GM12873 (cell line): Measurements from ENCODE around the gene TNFSF18.

Experiments used
- CTCF ChIP-seq: IDR thresholded peaks from 2 replicates; pipeline ENCODE4 v1.5.1; 2012; ENCODE audit warnings: low read depth, mild to moderate bottlenecking, moderate library complexity, low read length, control low read depth; ENCODE audit not compliant: insufficient read depth; ENCODE audit errors: missing control alignments

TNFSF18 gene

DNA sequence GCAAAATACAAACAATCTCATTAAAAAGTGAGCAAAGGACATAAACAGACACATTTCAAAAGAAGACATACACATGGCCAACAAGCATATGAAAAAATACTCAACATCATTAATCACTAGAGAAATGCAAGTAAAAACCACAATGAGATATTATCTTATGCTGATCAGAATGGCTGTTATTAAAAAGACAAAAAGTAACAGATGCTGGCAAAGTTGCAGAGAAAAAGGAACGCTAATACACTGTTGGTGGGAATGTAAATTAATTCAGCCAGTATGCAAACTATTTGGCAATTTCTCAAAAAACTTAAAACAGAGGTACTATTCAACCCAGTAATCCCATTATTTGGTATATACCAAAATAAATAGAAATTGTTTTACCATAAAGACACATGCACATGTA is 32.2 kb upstream of the TNFSF18 start:
- TF ChIP-seq CTCF: no peak

GRCh38 chr1:173064011-173064410 is 13.3 kb upstream of the TNFSF18 start:
- TF ChIP-seq CTCF: no peak

DNA sequence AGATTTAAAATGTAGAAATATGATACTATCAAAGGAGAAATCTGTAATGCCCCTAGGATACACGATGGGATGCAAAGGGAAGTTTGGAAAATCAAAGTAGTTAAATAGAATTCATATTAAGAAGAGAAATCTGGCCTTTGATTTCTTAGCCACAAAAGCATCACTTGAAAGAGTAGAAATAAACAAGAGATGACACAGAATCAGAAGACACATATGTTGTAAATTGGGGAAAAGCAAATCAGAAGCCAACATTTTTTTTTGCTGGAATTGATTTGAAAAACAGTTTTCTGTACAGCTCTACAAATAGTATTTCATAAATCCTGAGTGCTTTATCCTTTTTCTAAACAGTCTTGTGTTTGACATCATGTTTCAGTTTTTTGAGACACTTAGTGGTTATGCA is 12.4 kb upstream of the TNFSF18 start:
- no peak for TF ChIP-seq CTCF

DNA sequence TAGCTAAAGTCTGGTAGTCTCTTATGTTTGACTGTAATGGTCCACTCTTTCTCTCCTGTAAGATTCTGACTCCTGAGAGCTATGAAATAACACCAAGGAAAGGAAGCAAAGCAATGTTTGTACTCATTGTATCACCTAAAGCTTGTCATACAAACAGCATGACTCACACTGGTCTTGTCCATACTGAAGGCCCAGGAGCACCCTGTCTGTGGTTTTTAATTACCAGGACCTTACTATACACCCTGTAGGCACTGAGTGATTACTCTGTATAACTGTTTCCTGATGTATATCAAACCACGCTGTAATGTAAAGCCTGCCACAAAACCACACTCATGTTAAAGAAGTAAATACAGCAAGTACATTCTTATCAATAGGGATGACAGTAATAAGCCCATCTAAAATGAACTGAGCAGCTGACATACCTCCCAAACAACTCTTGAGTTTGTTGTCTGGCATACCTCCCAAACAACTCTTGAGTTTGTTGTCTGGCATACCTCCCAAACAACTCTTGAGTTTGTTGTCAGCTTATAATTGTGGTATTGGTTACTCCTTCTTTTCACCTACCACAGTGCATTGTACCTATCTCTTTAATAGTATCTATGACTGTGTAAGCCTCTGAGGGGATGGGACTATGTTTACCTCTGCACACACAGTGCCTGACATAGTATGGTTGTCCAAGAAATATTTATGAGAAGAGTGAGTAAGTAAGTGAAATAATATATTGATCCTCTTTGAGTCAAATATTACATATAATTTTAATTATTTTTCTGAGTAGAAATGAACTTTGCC is 11.6 kb upstream of the TNFSF18 start:
- no peak for TF ChIP-seq CTCF

- no peak for TF ChIP-seq CTCF
Measured at GRCh38 chr1:173058556-173058955, 7.8 kb upstream of the TNFSF18 start.

GRCh38 chr1:173057984-173058383 is 7.2 kb upstream of the TNFSF18 start:
- TF ChIP-seq CTCF: no peak

DNA sequence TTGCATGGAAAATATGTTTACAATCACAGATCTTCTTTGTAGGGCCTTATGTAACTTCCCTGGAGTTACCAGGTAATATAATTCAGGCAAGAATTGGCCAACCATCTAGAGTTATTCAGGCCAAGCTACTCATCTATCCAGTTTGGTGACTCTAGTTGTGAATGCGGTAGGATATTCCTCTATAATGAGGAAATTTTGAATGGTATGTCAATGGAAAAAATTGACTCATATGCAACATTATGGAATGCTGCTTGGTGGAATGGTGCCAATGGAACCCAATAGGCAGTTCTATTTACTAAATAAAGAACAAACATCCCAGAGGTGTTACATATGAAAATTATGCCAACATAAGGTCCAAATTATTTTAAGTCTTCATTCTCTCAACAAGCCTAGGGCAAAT is 5.6 kb upstream of the TNFSF18 start:
- TF ChIP-seq CTCF: no peak
